ENCODE results near the gene CCDC43.
"Not testable (repeated sequence)": the region's sequence is repeated elsewhere in the genome, so short reads cannot be mapped to it uniquely, and the experiment has no call there.

Gene CCDC43

GRCh38 chr17:44666006-44666405 is 23.6 kb downstream of the CCDC43 start:
- no peak for DNase-seq

DNA sequence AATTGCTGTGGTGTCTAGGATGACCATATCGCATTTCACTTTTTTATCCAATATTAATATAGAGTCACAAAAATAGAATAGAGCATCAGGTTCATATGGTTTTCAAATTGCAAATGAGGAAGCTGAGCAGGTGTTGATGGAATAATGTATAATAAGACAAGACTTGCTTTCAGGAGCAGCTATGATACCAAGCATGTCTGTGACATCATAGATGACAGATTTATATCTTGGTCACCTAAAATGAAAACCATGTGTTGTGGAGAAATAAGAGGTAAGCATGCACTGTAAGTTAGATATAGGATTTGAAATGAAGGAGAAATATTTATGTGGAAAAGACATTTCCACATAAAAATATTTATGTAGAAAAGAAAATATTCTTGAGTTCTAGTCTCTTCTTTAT is 24.7 kb downstream of the CCDC43 start:
- DNase-seq: no peak

DNA sequence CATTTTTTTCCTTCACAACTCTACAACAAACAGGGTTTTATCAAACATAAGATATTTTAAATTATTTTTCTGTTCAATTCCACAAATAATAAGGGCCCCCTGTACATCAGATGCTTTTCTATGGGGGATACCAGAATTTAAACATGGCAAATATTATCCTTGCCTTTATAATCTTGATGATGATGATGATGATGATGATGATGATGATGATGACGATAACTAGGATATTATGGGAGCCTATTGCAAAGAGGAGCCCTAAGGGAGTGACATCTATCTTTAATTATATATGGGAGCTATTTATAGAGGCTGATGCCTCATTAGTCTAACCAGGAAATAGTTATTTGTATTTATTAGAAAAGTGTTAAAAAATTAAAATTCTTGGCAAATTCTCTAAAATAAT is 26.5 kb downstream of the CCDC43 start:
- no peak for DNase-seq

DNA sequence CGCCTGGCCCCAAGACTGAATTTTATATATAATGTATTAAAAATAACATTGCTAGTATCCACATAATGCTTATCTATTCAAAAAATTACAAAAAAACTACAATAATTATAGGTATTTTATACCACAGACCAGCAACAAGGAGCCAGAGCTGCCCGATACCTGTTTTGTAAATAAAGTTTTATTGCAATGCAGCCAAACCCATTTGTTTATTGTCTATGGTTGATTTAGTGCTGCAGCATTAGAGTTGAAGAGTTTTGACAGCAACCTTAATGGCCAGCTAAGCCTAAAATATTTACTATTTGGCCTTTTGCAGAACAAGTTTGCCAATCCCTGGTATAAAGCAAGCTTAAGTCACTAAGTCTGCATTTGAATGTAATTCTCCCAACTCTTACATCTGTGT is 27.7 kb downstream of the CCDC43 start:
- no peak for DNase-seq

GRCh38 chr17:44655983-44656710 is 33.4 kb downstream of the CCDC43 start, which contains the start of gene MEIOC:
TSS of gene MEIOC (plus strand) at chr17:44656468. CDS start at chr17:44656614, 146 bp downstream.
- DNase-seq: peak; percentile 67

- DNase-seq: no peak
Measured at GRCh38 chr17:44653954-44654353, 35.6 kb downstream of the CCDC43 start.

DNA sequence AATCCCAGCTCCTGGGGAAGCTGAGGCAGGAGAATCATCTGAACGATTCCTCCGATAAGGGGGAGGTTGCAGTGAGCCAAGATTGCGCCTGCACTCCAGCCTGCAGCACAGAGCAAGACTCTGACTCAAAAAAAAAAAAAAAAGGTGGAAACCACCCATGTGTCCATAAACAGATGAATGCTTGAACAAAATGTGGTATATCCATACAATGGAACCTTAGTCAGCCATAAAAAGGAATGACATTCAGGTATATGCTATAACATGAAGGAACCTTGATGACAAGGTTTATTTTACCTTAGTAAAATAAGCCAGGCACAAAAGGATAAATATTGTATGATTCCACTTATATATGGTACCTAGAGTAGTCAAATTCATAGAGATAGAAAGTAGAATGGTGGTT is 36.2 kb downstream of the CCDC43 start:
- no peak for DNase-seq

DNA sequence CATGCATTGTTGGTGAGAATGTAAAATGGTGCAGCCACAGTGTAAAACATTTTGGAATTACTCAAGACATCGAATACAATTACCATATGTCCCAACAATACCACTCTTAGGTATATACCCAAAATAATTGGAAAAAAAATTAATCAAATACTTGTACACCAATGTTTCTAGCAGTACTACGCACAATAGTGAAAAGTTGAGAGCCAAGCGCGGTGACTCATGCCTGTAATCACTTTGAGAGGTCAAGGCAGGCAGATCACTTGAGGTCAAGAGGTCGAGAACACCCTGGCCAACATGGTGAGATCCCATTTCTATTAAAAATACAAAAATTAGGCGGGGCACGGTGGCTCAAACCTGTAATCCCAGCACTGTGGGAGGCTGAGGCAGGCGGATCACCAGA is 36.8 kb downstream of the CCDC43 start:
- no peak for DNase-seq

DNA sequence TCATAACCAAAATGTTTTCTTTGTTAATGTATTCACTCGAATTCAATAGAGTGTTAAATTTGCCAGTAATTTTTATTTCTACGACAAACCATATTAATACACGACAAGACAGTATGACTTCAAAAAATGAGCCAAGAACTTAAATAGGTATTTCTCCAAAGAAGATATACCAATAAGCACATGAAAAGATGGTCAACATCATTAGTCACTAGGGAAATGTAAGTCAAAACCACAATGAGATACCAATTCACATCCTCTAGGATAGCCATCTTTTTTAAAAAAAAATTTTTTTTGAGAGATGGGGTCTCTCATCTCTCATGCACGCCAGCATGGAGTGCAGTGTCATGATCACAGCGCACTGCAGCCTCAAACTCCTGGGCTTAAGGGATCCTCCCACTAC is 38.3 kb downstream of the CCDC43 start:
- no peak for DNase-seq

- DNase-seq: no peak
Measured at GRCh38 chr17:44648963-44649362, 40.6 kb downstream of the CCDC43 start.

DNA sequence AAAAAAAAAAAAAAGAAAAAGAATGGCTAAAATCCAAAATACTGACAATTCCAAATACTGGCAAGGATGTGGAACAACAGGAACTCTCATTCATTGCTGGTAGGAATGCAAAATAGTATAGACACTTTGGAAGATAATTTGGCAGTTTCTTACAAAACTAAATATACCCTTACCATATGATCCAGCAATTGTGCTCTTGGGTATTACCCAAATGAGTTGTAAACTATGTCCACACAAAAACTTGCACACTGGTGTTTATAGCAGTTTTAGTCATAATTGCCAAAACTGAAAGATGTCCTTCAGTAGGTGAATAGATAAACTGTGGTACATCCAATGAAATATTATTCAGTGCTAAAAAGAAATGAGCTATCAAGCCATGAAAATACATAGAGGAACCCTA is 41.8 kb downstream of the CCDC43 start:
- no peak for DNase-seq

DNA sequence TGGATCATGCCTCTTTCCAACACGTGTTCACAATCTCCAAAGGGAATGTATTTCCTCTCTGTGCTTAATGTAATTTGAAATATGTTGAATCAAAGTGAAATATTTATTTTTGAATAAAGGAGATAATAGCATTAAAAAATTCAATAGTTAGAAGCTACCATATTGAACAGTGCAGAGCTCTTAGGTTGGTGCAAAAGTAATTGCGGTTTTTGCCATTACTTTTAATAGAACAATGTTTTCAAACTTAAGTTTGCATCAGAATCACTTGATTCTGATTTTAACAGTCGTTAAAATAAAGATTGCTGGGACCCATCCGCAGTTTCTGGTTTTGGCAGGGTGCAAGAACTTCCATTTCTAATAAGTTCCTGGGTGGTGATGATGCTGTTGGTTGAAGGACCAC is 43.3 kb downstream of the CCDC43 start:
- DNase-seq: no peak

GRCh38 chr17:44645341-44645740 is 44.2 kb downstream of the CCDC43 start:
- no peak for DNase-seq

- peak; percentile 74 for DNase-seq
Measured at GRCh38 chr17:44642834-44643233, 46.7 kb downstream of the CCDC43 start.

GRCh38 chr17:44637066-44637465 is 52.5 kb downstream of the CCDC43 start:
- DNase-seq: no peak

- DNase-seq: no peak
Measured at GRCh38 chr17:44636562-44636961, 53.0 kb downstream of the CCDC43 start.

- not testable (repeated sequence) for DNase-seq
Measured at GRCh38 chr17:44634401-44634800, 55.2 kb downstream of the CCDC43 start.

- DNase-seq: no peak
Measured at GRCh38 chr17:44633998-44634397, 55.6 kb downstream of the CCDC43 start.

GRCh38 chr17:44630703-44631102 is 58.9 kb downstream of the CCDC43 start:
- DNase-seq: no peak

GRCh38 chr17:44629314-44629713 is 60.3 kb downstream of the CCDC43 start:
- DNase-seq: no peak

DNA sequence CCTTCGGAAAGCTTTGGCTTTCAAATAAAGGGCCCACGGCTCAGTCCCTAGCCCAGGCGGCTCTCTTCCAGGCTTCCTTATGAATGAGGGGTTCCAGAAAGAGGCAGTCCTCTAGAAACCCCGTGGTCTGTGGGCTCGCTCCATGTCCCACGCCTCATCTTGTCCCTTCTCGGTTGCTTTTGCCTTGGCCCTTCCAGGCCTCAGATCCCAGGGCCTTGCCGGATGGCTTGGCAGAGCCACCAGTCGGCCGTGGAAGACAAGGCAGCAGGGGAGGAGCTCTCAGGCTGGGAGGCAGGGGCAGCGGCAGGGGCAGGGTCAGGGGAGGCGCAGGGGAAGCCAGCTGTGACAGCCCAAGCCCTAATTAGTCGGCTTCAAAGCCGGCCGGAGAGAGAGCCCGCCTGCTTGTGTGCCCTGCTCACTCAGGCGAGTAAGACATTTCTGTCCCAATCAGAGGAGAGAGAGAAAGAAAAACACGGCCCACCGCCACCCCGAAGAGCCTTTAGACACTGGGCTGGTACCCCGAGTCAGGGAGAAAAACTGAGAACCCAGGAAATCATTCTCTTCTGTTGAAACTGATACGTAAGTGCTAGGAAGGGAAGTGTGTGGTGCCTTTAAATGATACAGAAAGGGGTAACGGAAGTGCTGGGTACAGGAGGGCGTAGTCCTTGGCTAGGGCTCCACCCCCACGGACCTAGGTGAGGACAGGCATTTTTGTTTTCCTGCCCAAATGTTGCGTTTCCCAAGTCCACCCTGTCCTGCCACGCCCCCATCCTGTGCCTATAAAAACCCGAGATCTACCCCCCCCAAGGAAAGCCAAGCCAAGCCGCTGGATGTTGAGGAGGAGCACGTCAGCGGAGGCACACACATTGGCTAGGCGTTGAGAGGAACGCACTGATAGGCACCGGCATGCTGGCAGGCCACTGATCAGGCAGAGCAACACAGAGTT is 61.1 kb downstream of the CCDC43 start:
- DNase-seq: peak; percentile 68

DNA sequence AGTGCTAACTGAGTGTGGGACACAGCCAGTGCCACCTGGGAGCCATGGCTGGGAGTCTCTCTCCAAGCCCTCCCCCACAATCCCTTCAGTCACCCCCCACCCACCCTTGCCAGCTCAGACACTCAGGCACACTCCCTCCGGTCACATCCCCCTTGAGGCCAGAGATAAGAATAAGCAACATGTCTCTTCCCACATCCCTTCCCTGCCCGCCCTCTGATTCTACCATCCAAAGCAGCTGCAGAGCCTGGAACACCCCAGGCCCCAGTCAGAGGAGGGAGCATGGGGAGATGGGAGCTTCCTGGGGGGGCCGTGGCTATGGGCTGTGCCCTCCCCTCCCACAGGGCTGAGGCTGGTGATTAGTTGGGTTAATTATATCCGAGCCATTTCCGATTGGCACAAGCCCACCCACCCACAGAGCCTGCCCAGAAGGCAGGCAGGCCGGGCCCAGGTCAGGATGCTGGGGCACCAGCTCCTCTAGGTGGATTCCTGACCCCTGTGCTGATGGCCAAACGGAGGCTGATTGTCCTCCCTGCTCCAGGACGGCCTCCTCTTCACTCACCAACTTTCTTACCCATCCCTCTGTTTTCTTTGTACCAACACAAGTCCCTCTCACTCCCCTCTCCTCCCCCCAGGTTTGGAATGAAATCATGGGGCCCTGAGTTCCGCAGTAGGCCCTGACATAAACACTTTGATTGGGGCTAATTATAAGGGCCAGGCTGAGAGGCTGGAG is 61.9 kb downstream of the CCDC43 start:
- no peak for DNase-seq
